Choroid plexus epithelial cell (primary cell): ENCODE measurements around the gene ADCY4.

Source experiments
- DNase-seq: peaks from one replicate; pipeline ENCODE4 v3.0.0-alpha.2; 2010; ENCODE audit warnings: low read depth
- H3K4me3 ChIP-seq: 2 replicates; pipeline ENCODE4 v1.5.1; 2011; ENCODE audit warnings: low read depth, mild to moderate bottlenecking, control low read depth, low read length, moderate library complexity
- CTCF ChIP-seq: conservative IDR thresholded peaks from 2 replicates; pipeline ENCODE4 v1.5.1; 2011; ENCODE audit warnings: low read depth, mild to moderate bottlenecking, control low read depth, inconsistent platforms, low read length, moderate library complexity

The ADCY4 gene

DNA sequence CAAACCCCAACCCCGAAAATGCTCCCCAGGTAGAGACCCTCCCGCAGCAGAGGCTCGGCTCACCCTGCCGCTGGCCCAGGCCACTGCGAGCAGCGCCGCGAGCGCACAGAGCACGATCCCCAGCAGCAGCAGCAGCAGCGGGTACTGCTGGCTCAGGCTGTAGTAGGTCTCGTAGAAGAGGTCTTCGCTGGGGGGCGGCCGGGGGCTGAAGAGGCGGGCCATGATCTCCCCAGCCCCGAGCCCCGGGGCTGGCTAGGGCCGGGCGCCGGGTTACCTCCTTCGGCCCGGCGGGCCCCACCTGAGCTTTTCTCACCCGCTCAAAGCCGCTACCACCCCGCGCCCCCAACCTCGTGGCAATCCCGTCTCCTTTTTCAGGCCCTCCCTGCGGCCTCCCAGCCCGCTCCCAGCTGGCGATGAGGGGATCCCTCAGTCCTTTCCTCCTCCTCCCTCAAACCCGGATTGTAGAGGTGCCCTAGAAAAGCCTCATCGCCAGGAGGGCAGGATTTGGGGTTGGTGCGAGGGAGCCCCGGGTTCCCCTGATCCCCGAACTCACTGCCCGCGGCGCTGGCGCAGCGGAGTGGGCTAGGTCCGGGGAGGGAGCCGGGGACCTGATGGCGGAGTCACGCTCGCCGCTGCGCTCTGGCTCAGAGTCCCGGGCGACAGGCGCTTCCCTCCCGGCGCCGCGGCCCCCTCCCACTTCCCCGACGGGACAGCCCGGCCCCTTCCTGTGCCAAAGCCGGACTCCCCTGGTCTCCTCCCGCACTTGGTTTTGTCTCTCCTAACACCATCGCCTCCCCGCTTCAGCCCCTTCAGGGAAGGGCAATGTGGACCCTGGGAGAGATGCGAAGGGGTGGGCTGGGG lies at the start of gene ADCY4:
TSS of gene ADCY4 (minus strand) at position 641 of the 861 bp plus-strand sequence. CDS start at position 222, 419 bp downstream.
- H3K4me3 ChIP-seq: peak within 1 kb of the TSS; percentile 22

DNA sequence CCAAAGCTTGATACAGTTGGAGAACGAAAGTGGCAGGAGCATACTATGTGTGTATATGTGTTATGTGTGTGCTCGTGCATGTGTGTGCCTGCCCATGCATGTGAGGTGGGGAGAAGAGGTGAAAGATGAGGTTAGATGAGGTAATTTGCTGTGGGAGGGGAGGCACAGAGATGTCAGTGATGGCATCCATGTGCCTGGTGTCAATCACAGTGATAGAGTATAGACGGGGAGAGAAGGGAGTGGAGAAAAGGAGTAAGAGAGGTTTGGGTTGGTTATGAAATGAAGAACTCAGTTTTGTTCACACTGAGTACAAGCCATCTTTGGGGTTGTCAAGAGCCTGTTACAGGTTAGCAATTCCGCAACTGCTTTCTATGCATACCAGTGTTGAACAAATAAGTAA lies 49.3 kb upstream of the ADCY4 start:
- no peak overlapping the region for H3K4me3 ChIP-seq
- no peak for DNase-seq
- no peak for TF ChIP-seq CTCF

More for the DNA sequence above, at the start of gene ADCY4:
- no peak for DNase-seq
- no peak for TF ChIP-seq CTCF

- H3K4me3 ChIP-seq: no peak overlapping the region
- DNase-seq: no peak
- no peak for TF ChIP-seq CTCF
Observed at GRCh38 chr14:24382064-24382371, 47.1 kb upstream of the ADCY4 start.

- DNase-seq: peak; percentile 51
- no peak for TF ChIP-seq CTCF
- no peak overlapping the region for H3K4me3 ChIP-seq
Observed at GRCh38 chr14:24381363-24382063, 46.6 kb upstream of the ADCY4 start.

- TF ChIP-seq CTCF: no peak
- DNase-seq: no peak
- H3K4me3 ChIP-seq: no peak overlapping the region
Observed at GRCh38 chr14:24379907-24380730, 45.2 kb upstream of the ADCY4 start.

DNA sequence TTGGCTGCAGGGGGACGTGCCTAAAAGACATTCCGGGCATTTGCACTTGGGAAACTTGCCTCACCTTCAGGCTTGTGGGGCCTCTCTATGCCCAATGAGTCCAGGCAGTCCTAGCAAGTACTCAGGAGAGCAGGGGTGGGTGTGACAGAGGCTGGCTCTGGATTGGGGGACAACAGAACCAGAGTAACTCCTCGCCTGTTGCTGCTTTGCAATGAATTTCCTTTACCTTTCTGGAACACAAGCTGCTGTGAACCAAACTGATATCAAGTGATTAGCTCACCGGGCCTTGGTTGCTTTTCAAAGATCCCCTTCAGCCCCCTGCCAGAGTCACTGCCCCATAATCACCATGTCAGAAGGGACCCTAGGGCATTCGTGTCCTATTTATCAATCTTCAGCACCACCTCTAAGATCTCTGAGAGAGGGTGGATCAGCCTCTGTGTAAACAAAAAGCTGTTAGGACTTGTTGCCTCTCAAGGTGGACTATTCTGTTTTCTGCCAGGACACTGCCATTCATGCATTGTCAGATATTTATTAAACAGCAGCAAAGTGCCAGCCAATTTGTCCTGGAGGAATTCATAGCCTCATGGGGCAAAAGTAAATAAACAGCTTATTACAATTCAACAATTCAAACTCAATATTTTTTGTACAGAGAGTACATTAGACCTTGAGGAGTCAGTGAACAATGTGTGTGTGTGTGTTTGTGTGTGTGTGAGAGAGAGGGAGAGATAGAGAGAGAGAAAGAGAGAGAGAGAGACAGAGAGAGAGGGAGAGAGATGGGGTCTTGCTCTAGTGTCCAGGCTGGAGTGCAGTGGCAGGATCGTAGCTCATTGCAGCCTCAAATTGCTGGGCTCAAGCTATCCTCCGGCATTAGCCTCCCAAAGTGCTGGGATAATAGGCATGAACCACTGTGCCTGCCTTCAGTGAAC lies 44.4 kb upstream of the ADCY4 start:
- no peak overlapping the region for H3K4me3 ChIP-seq
- no peak for TF ChIP-seq CTCF
- DNase-seq: no peak
